Measurements from ENCODE around the gene PEX14. TPM values are rescaled to one million over a fixed set of nuclear protein-coding genes. Genes with fewer than 3 reads are reported as not detected.

PEX14 gene
- total and polyA plus RNA-seq, 9 of the 15 experiments (the other 6 are each of a cell fraction or from before 2014, with no cell fraction given) = 2.6 to 45.7 (median 22.7) TPM

DNA sequence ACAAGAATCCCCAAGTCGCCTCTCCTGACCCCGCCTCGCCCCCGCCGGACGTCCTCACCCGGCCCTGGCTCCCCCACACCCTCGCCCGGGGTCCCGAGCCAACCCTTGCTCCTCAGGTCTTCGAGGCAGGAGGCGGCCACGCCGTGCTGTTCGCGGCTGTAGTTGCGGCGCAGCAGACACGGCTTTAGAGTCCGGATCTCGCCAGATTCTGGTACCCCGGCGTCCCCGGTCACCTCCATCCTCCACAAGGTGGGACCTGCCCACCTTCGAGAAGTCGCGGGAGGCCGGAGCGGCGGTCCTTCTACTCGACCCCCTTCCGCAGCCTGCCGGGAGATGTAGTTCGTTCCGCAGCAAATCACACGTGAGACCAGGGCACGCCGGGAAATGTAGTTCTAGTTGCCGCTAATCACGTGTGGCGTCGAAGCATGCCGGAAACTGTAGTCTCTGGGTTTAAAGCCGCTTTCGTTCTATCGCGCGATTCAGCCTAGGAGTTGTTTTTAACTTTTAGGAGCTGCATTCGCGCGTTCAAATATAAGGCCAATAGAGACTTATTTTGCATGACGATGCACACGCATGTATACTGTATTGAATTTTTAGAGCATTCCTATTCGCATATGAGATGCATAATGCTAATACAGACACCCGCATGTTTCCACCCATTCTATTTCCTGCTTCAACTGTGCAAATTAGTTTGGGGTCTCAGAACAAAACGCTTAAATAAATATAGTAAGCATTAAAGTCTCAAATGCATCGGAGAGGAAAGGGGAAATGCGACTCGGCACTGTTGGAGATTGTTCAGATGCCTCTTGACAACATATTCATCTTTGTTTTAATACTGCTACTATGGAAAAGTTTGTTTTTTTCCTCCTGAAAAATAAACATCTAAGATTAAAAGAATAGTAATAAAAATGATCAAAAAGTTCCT, 2.3 kb upstream of the PEX14 start, which contains the start of gene DFFA (continued):
- TF ChIP-seq MGA (IDR thresholded peaks at IDR 0.05) = peak; percentile 99
- TF ChIP-seq CHD1 (IDR thresholded peaks at IDR 0.05; ENCODE audit: low read length) = no peak
- TF ChIP-seq EP300 (IDR thresholded peaks at IDR 0.05; ENCODE audit: low read length) = peak; percentile 43; the same call in 1 of the 2 replicates
- peak; percentile 39 for TF ChIP-seq POLR2AphosphoS5 (IDR thresholded peaks at IDR 0.05; ENCODE audit: control insufficient read depth, insufficient read depth, low read depth, low read length)
- peak; percentile 82 for TF ChIP-seq PRDM10 (IDR thresholded peaks at IDR 0.05; ENCODE audit: partially characterized antibody)
